NCI-H226 (cell line): ENCODE measurements around the gene PKD2L1.

Experiments
- DNase-seq: peaks from one replicate; pipeline ENCODE4 v3.0.0-alpha.2; 2015

PKD2L1 gene

DNA sequence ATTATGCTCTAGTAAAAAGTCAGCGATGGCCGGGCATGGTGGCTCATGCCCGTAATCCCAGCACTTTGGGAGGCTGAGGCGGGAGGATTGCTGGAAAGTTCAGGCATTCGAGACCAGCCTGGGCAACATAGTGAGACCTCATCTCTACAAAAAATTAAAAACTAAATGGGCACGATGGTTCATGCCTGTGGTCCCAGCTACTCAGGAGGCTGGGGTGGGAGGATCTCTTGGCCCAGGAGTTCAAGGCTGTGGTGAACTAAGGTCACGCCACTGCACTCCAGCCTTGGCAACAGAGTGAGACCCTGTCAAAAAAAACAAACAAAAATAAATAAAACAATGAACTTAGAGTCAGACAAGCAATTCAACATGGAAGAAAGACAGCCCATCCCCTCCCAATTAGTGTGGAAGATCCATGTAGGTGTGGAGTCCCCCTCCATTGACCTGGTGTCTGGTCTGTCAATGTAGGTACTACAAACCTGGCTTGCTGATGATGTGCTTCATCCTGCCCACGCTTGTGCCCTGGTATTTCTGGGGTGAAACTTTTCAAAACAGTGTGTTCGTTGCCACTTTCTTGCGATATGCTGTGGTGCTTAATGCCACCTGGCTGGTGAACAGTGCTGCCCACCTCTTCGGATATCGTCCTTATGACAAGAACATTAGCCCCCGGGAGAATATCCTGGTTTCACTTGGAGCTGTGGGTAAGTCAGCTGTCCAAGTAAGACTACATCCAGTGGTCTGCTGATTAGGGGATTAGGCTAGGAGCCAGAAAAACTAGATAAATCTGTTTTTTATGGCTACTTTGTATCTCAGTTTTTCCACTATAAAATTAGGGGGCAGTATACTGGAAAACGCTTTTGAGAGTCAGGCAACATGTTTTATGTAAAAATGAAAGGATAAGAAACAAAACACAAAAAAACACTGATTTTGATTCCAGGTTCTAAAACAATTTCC lies 26.3 kb upstream of the PKD2L1 start:
- DNase-seq, result no peak

DNA sequence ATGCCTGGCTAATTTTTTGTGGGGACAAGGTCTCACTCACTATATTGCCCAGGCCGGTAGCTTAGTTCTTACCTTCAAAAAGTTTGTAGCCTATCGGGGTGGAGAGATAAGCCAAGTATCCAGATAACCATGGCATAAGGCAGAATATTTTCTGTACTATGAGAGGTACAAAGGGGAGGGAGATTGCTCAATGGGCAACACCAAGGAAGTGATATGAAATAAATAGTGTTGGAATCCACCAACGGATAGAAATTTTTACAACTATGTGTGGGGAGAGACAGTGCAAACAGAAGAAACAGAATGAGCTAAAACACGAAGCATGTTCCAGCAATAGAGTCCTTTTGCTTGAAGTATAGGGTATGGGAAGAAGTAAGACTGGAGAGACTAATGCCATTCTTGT lies 25.1 kb upstream of the PKD2L1 start:
- peak; percentile 16 for DNase-seq

DNA sequence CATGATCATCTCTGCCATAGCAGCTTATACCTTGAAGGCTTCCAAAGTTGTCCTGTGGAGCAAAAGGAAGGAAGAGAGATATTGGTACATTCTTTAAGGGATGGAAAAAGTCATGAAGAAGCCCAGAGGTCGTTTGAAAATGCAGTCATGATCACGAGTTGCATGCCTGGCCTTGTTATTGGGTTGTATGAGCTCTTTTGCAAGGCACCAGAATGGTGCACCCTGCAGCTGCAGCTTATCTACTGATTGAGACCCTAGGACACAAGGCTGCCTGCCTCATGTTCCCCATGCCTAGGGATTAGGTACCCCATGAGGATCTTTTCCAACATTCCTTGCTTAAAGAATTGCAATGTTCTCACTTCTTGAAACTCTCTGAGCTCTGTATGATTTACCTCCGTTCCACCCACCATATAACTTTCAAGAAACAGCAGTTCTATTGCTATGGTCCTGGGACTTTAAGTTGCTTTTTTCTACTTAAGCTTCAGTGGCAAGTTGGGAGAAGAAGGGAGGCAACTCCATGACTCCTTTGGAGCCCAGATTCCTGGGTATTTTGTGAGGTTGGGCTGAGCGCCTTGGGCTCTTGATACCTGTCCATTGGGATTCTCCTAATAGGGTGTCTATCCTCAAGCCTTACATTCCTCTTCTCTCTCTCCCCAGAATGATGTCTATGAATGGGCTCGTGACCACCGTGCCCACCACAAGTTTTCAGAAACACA lies 23.9 kb upstream of the PKD2L1 start:
- DNase-seq, result no peak

DNA sequence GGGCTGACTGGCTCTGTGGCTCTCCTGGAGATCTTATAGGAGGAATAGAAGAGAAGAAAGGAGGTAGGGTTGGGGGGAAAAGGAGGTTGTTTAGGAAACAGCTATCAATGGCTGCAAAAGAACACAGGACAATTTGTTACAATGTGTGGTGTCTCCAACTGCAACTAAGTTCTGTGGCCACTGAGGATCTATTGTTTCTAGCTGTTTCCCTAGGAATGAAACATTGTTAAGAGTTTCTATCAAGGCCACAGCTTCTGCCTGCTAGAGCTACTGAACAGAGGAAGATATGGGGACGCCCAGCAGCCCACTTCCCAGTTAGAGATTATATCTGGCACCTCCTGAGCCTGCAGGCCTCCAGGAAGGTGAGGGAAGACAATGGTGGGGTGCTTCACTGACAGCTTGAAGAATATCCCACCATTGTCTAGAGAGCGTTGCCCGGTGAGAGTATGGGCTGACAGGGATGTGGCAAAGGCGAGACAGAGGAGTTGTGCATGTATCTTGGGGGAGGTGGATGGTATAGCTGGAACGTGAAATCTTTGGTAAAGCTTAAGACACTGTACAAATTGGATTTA lies 21.0 kb upstream of the PKD2L1 start:
- DNase-seq, result no peak

DNA sequence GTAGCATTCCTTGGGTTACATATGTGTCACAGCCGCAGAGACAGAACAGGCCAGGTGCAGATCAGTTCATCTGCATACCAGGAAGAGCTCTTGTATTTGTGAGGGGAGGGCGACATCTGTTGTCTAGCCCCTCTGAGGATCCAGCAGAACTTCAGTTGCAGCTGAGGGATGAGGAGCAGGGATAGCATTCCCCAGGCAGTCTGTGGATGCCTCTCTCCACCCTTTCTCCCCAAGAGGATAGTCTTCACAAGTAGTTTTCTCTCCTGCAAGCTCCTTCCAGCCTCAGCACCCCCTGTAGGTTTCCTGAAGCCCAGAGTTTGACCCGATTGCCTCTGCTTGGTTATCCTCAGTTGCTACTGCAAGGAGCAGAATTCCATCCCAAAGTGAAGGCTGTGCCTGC lies 19.6 kb upstream of the PKD2L1 start:
- no peak for DNase-seq

DNA sequence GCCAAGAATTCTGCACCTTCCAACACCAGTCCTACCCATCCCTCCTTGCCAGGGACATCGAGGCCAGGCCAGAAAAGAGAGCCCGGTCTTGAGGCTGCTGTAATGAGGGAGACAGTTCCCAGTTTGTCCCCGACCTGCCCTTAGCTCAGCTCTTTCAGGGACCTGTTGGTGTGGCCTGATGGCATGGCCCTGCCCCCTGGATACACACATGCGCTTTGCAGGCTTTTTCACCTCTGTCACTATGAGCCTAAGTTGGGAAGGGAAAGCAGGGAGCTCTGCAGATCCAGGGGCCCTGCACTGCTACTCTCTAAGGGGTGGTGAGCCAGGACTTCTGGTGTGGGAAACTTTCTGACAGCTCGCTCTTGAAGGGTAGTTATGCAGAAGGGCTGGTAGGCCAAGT lies 19.1 kb upstream of the PKD2L1 start:
- DNase-seq, result no peak

DNA sequence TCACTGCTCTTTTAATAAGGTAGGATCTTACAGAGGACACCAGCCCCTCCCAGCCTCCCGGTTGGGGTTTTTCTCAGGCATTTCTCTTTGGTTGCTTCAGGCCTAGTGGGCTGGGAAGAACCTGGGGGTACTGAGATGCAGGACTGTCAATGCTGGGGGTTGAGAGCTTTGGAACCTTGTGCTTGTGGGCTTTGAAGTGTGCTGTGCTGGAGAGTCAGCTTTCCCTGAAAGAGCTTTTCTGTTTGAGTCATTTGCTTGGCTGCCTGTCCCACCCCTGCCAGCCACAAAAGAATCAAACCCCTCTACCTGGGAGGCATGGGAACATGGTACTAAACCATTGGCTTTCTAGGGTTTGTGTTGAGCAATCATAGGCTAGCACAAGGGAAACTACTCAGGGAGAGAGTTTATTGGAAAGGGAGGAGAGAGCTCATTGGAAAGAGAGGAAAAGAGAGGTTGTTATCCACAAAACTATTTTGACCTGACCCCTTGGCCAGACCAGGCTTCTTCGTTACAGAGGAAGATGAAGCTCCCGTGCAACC lies 18.4 kb upstream of the PKD2L1 start:
- no peak for DNase-seq

DNA sequence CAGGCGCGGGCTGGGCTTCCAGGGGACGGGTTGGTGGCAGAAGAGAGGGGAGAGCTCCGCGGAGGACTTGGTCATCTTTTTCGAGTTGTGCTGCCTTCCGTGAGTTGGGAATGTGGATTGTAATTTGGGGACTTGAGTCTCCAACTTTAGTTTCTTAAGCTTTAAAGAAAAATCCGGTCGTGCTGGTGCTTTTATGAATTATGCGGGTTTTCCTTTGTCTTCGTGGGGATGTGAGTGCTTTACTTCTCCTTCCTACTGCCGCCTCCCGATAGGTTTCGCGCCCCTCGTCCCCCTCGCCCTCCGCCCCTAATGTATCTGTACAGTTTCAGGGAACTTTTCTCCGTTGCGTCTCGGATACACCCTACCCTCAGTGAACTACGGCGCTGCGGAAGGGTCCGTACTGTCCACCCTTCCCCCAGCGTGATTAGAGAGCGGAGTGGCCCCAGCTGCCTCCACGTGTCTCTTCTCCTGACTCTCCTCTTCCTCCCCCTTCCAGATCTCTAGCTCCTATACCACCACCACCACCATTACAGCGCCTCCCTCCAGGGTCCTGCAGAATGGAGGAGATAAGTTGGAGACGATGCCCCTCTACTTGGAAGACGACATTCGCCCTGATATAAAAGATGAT lies 17.7 kb upstream of the PKD2L1 start:
- DNase-seq, result no peak

DNA sequence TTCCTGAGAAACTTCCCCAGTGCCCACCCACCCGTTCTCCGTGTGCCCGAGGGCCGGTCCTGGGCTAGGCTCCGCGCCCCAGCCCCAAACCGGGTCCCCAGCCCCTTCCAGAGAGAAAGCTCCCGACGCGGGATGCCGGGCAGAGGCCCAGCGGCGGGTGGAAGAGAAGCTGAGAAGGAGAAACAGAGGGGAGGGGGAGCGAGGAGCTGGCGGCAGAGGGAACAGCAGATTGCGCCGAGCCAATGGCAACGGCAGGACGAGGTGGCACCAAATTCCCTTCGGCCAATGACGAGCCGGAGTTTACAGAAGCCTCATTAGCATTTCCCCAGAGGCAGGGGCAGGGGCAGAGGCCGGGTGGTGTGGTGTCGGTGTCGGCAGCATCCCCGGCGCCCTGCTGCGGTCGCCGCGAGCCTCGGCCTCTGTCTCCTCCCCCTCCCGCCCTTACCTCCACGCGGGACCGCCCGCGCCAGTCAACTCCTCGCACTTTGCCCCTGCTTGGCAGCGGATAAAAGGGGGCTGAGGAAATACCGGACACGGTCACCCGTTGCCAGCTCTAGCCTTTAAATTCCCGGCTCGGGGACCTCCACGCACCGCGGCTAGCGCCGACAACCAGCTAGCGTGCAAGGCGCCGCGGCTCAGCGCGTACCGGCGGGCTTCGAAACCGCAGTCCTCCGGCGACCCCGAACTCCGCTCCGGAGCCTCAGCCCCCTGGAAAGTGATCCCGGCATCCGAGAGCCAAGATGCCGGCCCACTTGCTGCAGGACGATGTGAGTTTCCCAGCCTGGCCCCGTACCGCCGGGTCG lies 16.9 kb upstream of the PKD2L1 start, which contains the start of gene SCD:
SCD (plus strand) TSS at position 469 of the 803 bp plus-strand sequence; CDS start at position 741, 272 bp downstream.
- DNase-seq, result peak; percentile 97

DNA sequence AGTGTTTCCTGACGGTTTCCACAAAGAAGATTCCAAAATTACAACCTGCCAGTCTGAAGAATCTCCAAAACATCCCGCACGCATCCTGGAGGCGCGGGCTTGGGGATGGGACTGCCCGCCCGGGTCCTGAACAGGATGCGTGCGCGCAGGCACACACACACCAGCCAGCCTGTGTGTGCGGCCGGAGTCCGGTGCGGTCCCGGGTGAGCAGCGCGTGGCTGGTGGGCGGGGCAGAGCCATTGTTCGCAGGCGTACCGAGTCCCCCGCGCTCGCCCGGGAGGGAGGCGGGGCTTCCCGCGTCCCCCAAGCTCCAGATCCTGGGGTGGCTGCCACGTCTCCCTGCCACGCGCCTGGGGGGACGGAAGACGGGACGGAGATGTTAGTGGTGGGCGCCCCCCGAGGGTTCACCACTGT lies 16.3 kb upstream of the PKD2L1 start:
- DNase-seq, result peak; percentile 75

DNA sequence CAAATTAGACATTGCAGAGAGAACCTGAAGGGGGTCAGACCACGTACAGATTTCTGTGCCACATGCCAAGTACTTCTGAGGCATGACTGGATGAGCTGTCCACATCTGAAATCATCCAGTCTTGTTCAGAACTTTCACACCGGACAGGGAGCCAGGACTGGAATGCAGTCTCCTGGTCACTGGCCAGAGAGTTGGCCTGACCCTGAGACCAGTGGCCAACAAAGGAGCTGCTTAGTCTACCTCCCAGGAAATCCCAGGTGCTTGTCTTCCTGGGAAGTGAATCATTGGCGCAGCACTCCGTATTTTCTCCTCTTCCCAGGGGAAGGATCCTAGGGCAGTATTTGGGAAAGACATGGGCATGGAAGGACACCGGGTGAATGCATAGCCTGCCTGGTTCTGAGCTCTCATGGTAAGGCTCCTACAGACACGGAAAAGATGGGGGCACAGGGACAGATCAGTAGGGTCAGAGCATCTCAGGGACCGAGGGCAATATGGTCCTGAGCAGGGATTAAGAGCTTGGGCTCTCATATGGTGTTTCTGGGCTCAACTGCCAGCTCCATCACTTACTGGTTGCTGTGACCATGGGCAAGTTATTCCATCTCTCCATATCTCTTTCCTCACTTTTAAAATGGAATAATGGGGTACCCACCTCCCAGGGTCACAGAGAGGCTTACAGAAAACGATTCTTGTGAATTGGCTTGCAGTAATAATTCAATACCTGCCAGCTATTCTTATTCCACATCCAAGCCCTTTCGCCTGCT lies 15.7 kb upstream of the PKD2L1 start:
- peak; percentile 95 for DNase-seq

DNA sequence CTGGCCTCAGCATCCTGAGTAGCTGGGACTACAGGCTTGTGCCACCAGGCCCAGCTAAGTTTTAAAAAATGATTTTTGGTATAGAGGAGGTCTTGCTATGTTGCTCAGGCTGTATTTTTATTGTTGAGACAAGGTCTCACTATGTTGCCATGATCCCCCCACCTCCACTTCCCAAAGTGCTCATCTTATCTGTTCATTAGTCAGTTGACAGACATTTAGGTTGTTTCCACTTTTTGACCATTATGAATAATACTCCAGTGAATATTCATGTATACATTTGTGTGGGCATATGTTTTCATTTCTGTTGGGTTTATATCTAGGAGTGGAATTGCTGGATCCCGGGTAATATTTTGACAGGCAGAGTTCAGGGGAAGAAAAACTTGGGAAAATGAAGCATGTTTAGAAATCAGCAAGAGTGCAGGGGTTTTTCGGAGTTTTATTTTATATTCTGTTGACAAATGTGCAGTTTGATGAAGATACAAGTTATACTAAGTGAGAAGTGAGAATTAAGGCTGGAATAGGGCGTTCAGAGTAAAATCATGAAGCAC lies 14.3 kb upstream of the PKD2L1 start:
- no peak for DNase-seq

DNA sequence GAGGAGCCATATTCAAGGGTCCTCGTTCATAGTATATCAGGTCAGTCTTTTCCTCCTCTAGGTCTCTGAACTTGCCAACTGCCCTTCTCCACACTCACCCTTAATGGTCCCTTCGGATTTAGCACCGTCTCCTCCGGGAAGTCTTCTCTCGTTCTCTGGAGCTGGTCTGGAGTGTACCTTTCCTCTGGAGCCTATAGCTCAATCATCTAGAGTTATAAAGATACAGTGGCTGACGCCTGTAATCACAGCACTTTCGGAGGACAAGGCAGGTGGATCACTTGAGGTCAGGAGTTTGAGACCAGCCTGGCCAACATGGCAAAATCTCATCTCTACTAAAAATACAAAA lies 12.6 kb upstream of the PKD2L1 start:
- no peak for DNase-seq

DNA sequence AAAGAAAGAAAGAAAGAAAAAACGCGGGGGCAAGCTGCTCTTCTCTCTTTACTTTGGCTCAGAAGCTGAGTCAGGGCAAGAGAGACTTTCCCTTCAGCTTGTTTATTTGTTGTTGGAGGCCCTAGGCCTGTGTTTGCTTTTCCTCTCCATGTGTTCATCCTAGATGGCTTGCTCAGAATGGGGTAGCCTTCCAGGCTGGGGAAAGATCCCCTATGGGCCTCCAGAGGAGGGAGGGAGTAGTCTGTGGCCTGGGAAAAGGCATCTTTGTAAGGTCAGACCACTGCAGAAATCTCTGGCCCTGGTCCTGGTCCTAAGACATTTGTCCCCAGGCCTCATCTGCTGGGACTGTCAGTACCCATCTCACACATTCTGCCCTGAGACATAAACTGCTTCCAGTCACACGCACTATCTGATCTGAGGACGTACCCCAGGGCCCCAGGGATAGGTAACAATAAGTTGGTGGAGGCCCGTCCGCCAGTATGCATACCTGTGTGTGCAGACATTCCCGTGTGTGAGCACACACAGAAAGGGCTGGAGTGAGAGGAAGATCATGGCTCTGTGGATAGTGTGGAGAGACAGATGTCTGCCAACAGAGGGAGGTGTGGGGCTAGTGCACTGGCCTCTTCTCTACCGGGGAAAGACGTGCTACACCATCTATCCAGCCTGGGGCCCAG lies 12.1 kb upstream of the PKD2L1 start:
- peak; percentile 35 for DNase-seq

DNA sequence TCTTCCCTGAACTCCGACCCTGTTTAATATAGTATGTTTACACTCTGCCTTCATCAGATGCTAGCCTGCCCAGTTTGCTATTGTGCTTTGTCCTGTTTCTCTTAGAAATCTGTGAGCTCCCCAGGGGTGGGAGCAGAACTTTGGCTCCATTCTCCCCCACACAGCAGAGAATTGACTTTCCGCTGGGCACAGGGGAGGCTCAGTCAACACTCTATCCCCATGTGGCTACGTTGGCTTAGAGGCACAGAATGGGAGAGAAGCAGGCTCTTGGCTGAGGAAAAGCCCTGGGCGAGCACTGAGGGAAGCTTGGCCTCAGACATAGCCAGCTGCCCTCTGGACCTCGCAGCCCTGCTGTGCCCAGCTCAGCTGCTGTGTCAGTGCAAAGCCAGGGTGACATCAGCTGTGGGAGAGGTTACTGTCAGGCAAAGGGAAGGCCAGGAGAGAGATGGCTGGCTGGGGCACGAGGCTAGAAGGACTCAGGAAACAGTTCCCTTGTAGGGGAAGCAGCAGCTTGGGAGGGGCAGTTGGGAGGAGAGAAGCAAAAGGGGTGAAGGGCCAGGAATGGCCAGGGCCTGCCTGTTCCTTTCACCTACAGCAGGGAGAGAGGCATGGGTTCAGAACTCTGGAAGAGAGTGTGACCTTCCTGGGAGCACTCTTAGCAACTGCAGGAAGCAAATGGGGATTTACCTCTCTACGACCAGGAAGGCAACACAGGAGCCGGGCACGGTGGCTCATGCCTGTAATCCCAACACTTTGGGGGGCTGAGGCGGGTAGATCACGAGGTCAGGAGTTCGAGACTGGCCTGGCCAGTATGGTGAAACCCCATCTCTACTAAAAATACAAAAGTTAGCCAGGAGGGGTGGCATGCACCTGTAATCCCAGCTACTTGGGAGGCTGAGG lies 11.2 kb upstream of the PKD2L1 start:
- DNase-seq, result no peak

DNA sequence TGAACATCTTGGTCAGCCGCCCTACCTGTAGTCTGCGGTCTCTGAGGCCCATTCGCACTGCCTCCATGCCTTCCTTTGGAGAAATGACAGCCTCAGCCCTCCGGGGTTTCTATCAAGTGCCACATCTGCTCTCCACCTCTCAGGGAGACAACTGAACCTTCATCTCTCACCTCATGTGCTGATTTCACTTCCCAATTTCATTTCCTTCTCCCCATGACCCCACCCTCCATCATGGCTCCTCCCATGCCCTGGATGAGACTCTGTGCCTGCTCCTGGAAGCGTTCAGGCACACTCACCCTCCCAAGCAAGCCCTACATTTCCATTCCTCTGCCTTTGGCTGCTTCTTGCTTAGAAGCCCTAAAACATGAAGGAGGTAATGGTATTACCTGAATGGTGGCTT lies 9.2 kb upstream of the PKD2L1 start:
- no peak for DNase-seq

DNA sequence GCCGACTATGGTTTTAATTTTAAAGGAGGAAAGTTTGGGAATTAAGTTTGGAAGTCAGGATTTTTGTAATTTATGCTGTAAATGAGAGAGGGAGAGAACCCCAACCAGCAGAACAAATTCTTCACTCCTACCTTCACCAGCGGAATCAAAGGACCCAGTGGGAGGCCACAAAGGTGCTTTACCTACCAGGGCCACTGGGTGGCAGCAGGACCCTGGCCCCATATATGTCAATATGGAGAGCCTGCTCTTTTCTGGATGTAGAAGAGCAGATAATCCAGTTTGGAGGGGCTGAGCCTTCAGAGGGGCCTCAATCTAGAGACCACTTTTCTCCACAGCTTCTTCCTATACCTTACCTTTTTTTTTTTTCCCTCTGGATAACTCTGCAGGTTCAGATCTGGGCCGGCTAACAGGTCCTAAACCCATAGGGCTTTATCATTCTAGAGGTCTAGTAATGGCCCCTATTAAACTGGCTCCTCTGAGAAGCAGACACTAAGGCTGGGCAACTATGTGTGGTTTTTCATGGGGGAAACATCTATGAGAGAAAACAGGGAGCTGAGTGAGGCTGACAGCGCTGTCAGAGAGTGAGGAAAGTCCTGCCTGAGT lies 8.5 kb upstream of the PKD2L1 start:
- DNase-seq, result peak; percentile 42

DNA sequence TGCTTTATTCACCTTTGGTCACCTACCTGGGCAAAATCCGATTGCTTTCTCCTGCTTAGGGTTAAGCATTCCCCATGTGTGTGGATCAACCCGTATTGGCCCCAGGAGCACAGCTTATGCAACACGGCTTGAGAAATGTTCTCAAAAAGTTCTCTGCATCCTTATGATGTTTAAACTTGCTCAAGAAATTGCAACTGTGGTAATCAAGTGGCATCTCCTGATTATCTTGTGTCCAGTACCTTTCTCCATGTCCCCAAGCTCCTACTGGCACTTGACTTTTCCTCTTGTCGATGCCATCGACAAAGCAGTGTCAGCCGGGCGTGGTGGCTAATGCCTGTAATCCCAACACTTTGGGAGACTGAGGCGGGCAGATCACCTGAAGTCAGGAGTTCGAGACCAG lies 4.7 kb upstream of the PKD2L1 start:
- DNase-seq, result no peak
